Progenitor cell of endocrine pancreas (in vitro differentiated cells): ENCODE results near the gene BPIFB1. TPM values are rescaled to one million over a fixed set of nuclear protein-coding genes. Genes with fewer than 3 reads are reported as not detected.

Source experiments
- DNase-seq: peaks from one replicate; pipeline ENCODE4 v3.0.0; 2021; ENCODE audit warnings: low spot score; ENCODE audit not compliant: unreplicated experiment
- H3K27ac Mint-ChIP-seq: 2 replicates; pipeline ENCODE4 v1.8.0; 2021; ENCODE audit warnings: mild to moderate bottlenecking, moderate library complexity, mixed read lengths
- H3K27me3 Mint-ChIP-seq: 2 replicates; pipeline ENCODE4 v1.8.0; 2021; ENCODE audit warnings: mixed read lengths
- H3K36me3 Mint-ChIP-seq: 2 replicates; pipeline ENCODE4 v1.8.0; 2022; ENCODE audit warnings: mixed read lengths; ENCODE audit not compliant: insufficient read depth
- H3K4me1 Mint-ChIP-seq: 2 replicates; pipeline ENCODE4 v1.8.0; 2021; ENCODE audit warnings: low read depth, mixed read lengths
- H3K4me3 Mint-ChIP-seq: 2 replicates; pipeline ENCODE4 v1.8.0; 2021; ENCODE audit warnings: low read depth, mild to moderate bottlenecking, moderate library complexity, mixed read lengths
- H3K9me3 Mint-ChIP-seq: 2 replicates; pipeline ENCODE4 v1.8.0; 2021; ENCODE audit warnings: low read depth, mixed read lengths
- CTCF ChIP-seq: fragments of 200-600 bp; sonication (generic); IDR thresholded peaks from one replicate; pipeline ENCODE4 v1.5.0; 2021; ENCODE audit warnings: antibody characterized with exemption, mild to moderate bottlenecking; ENCODE audit not compliant: unreplicated experiment
- total RNA-seq: library from RNA; stranded (reverse); gene quantifications from 2 replicates; pipeline ENCODE4 v1.2.1, GENCODE V29; 2021

Gene BPIFB1
- total RNA-seq, 1 donor from 2014 or later = not detected

GRCh38 chr20:33291830-33292355 lies 8.9 kb downstream of the BPIFB1 start:
- DNase-seq = peak; percentile 76
- Mint-ChIP-seq H3K36me3 (no peaks in the 10 kb centered on the region), H3K4me3 (no peak overlapping the region), H3K27ac (peak overlapping the region; percentile 21), H3K9me3 (no peaks in the 10 kb centered on the region), H3K27me3 (peaks cover 41% of the 10 kb centered on the region), H3K4me1 (no peaks in the 10 kb centered on the region)
- peak; percentile 98 for TF ChIP-seq CTCF

GRCh38 chr20:33296206-33296605 lies 13.2 kb downstream of the BPIFB1 start:
- Mint-ChIP-seq H3K9me3 (no peaks in the 10 kb centered on the region), H3K4me1 (no peaks in the 10 kb centered on the region), H3K4me3 (no peak overlapping the region), H3K27ac (no peak overlapping the region), H3K36me3 (no peaks in the 10 kb centered on the region), H3K27me3 (peaks cover 49% of the 10 kb centered on the region)
- no peak for TF ChIP-seq CTCF
- no peak for DNase-seq

- DNase-seq = no peak
- no peak for TF ChIP-seq CTCF
- H3K4me3 Mint-ChIP-seq = no peak overlapping the region
- H3K27ac Mint-ChIP-seq = no peak overlapping the region
- peaks cover 53% of the 10 kb centered on the region for H3K27me3 Mint-ChIP-seq
- no peaks in the 10 kb centered on the region for H3K9me3 Mint-ChIP-seq
- no peaks in the 10 kb centered on the region for H3K36me3 Mint-ChIP-seq
- no peaks in the 10 kb centered on the region for H3K4me1 Mint-ChIP-seq
Observed at GRCh38 chr20:33298391-33298790, 15.4 kb downstream of the BPIFB1 start.

GRCh38 chr20:33299111-33299603 lies 16.1 kb downstream of the BPIFB1 start:
- H3K27ac Mint-ChIP-seq = no peak overlapping the region
- no peaks in the 10 kb centered on the region for H3K9me3 Mint-ChIP-seq
- peaks cover 49% of the 10 kb centered on the region for H3K27me3 Mint-ChIP-seq
- no peak overlapping the region for H3K4me3 Mint-ChIP-seq
- H3K36me3 Mint-ChIP-seq = no peaks in the 10 kb centered on the region
- no peaks in the 10 kb centered on the region for H3K4me1 Mint-ChIP-seq
- peak; percentile 100 for TF ChIP-seq CTCF
- DNase-seq = peak; percentile 90

GRCh38 chr20:33301192-33301930 lies 18.3 kb downstream of the BPIFB1 start:
- no peaks in the 10 kb centered on the region for H3K4me1 Mint-ChIP-seq
- DNase-seq = no peak
- H3K27me3 Mint-ChIP-seq = peaks cover 39% of the 10 kb centered on the region
- no peak for TF ChIP-seq CTCF
- H3K9me3 Mint-ChIP-seq = no peaks in the 10 kb centered on the region
- no peak overlapping the region for H3K4me3 Mint-ChIP-seq
- no peaks in the 10 kb centered on the region for H3K36me3 Mint-ChIP-seq
- no peak overlapping the region for H3K27ac Mint-ChIP-seq
